Astrocyte (in vitro differentiated cells and primary cell): ENCODE data around the gene MASP1.

ENCODE experiments used
- EZH2 ChIP-seq: IDR thresholded peaks from 2 replicates; pipeline ENCODE4 v1.6.1; 2012; ENCODE audit warnings: mild to moderate bottlenecking, low read length, inconsistent platforms; ENCODE audit not compliant: insufficient read depth
- TF ChIP-seq, protein P1 (sequence below): IDR thresholded peaks from 2 replicates; pipeline ENCODE4 v1.5.1; 2011; ENCODE audit warnings: low read depth, mild to moderate bottlenecking, inconsistent platforms, low read length, moderate library complexity; ENCODE audit not compliant: insufficient read depth

DNA sequence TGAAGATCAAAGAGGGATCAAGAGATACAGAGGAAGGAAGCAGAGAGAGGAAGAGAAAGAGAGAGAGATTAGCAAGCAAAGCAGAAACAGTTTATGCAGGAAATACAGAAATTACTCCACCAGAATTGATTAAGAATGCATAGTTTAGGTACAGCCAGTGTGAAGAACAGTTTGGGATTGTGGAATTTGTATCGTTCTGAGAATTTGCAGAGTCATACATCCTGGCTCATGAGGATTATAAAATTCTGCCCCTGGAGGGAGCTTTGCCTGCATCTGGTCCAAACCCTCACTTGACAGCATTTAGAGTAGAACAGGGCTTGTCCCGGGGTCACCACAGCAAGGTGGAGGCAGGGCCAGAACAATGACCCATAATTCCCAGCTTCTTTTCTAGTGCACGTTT lies 44.1 kb downstream of the MASP1 start:
- TF ChIP-seq, protein P1, sequence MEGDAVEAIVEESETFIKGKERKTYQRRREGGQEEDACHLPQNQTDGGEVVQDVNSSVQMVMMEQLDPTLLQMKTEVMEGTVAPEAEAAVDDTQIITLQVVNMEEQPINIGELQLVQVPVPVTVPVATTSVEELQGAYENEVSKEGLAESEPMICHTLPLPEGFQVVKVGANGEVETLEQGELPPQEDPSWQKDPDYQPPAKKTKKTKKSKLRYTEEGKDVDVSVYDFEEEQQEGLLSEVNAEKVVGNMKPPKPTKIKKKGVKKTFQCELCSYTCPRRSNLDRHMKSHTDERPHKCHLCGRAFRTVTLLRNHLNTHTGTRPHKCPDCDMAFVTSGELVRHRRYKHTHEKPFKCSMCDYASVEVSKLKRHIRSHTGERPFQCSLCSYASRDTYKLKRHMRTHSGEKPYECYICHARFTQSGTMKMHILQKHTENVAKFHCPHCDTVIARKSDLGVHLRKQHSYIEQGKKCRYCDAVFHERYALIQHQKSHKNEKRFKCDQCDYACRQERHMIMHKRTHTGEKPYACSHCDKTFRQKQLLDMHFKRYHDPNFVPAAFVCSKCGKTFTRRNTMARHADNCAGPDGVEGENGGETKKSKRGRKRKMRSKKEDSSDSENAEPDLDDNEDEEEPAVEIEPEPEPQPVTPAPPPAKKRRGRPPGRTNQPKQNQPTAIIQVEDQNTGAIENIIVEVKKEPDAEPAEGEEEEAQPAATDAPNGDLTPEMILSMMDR, result no peak
- TF ChIP-seq EZH2, result no peak
